Left lung (tissue), 10 donors: ENCODE results near the gene MRNIP. TPM values are rescaled to one million over a fixed set of nuclear protein-coding genes. Genes with fewer than 3 reads are reported as not detected.

Experiments used
- ATAC-seq: fragments of 200-7000 bp; cut with Tn5 transposase; one replicate; pipeline ENCODE4 v1.9.1; 2020; ENCODE audit warnings: moderate library complexity
- DNase-seq, 4 donors: peaks; one replicate each; pipeline ENCODE4 v3.0.0-alpha.2; 2013 to 2020
- H3K27ac ChIP-seq, 2 donors: fragments of 200-600 bp; sonication (generic) in 1 of 2; one replicate each; pipeline versions ENCODE4 v1.5.0 to v1.8.0; 2020 to 2021
- H3K27me3 ChIP-seq, 2 donors: fragments of 200-600 bp; sonication (generic) in 1 of 2; one replicate each; pipeline versions ENCODE4 v1.5.0 to v1.8.0; 2020 to 2021
- H3K36me3 ChIP-seq, 2 donors: fragments of 200-600 bp; sonication (generic) in 1 of 2; one replicate each; pipeline versions ENCODE4 v1.5.0 to v1.8.0; 2020 to 2021
- H3K4me1 ChIP-seq, 2 donors: fragments of 200-600 bp; one replicate each; pipeline ENCODE4 v1.8.0; 2021
- H3K4me3 ChIP-seq, 2 donors: fragments of 200-600 bp; sonication (generic) in 1 of 2; one replicate each; pipeline versions ENCODE4 v1.5.0 to v1.8.0; 2020 to 2021; ENCODE audit warnings: mild to moderate bottlenecking in 1 of 2
- H3K9me3 ChIP-seq, 2 donors: fragments of 200-600 bp; sonication (generic) in 1 of 2; one replicate each; pipeline versions ENCODE4 v1.5.0 to v1.8.0; 2020 to 2021
- CTCF ChIP-seq, 2 donors: fragments of 200-600 bp; sonication (generic) in 1 of 2; IDR thresholded peaks; one replicate each; pipeline versions ENCODE4 v1.5.0 to v1.8.0; 2021; ENCODE audit warnings: antibody characterized with exemption in 2 of 2
- intact Hi-C, 2 donors: fragments of 100-400 bp; cut with DNase I; formaldehyde crosslinking; loops; one replicate each; pipeline versions ENCODE4 v1.11.2 to v1.14.2; 2022
- polyA plus RNA-seq, 6 donors: library from polyadenylated mRNA; unstranded; fragments of 120-200 nt; gene quantifications; one replicate each; pipeline ENCODE4 v1.2.1, GENCODE V29; 2013; ENCODE audit not compliant: insufficient read length in 6 of 6
- total RNA-seq, 2 donors: library from RNA; stranded (reverse); fragmentation: NEBNext Ultra II Directional; extraction: Animal tissue kit (Norgen Biotek cat#: 25700); gene quantifications; one replicate each; pipeline ENCODE4 v1.2.1, GENCODE V29; 2021
- donor health status: DM: no; HTN: yes; CAD: no.
- donor health status: DM: no; HTN: no; CAD: no.

Gene MRNIP
- total and polyA plus RNA-seq, 8 donors = 16.9 to 55.6 (median 46.3) TPM

- Histone ChIP-seq H3K27ac (no peak overlapping the region), H3K4me3 (no peak overlapping the region), H3K4me1 (peaks cover 12 to 51% of the 10 kb centered on the region in 2 donors), H3K36me3 (peaks cover 0 to 47% of the 10 kb centered on the region in 2 donors), H3K27me3 (no peaks in the 10 kb centered on the region), H3K9me3 (no peaks in the 10 kb centered on the region)
- intact Hi-C loops = no loop called here
- peak; percentile 40 to 71 for TF ChIP-seq CTCF (IDR thresholded peaks at IDR 0.05)
- DNase-seq = peak in 3 of 4 donors; percentile 73 to 94 (median 76)
- ATAC-seq = peak; percentile 45
Measured at GRCh38 chr5:179801304-179802206, 57.1 kb downstream of the MRNIP start.

- Histone ChIP-seq H3K27me3 (no peaks in the 10 kb centered on the region), H3K4me1 (peaks cover 13 to 56% of the 10 kb centered on the region in 2 donors), H3K36me3 (peaks cover 0 to 47% of the 10 kb centered on the region in 2 donors), H3K27ac (no peak overlapping the region), H3K9me3 (no peaks in the 10 kb centered on the region), H3K4me3 (no peak overlapping the region)
- intact Hi-C loops = no loop called here
- no peak for ATAC-seq
- DNase-seq = no peak
- TF ChIP-seq CTCF (IDR thresholded peaks at IDR 0.05) = no peak
Measured at GRCh38 chr5:179800696-179801201, 57.9 kb downstream of the MRNIP start.

- ATAC-seq (no peak), DNase-seq (peak in 1 of 4 donors; percentile 68)
- no peaks in the 10 kb centered on the region for H3K9me3 ChIP-seq
- H3K4me1 ChIP-seq = peaks cover 12 to 56% of the 10 kb centered on the region in 2 donors
- H3K4me3 ChIP-seq = no peak overlapping the region
- H3K27me3 ChIP-seq = no peaks in the 10 kb centered on the region
- no peak for TF ChIP-seq CTCF (IDR thresholded peaks at IDR 0.05)
- H3K36me3 ChIP-seq = peaks cover 0 to 47% of the 10 kb centered on the region in 2 donors
- intact Hi-C loops = no loop called here
- no peak overlapping the region for H3K27ac ChIP-seq
Measured at GRCh38 chr5:179800071-179800695, 58.4 kb downstream of the MRNIP start.

- peaks cover 14 to 56% of the 10 kb centered on the region in 2 donors for H3K4me1 ChIP-seq
- peaks cover 0 to 47% of the 10 kb centered on the region in 2 donors for H3K36me3 ChIP-seq
- peak in 1 of 4 donors; percentile 38 for DNase-seq
- H3K27me3 ChIP-seq = no peaks in the 10 kb centered on the region
- ATAC-seq = no peak
- H3K4me3 ChIP-seq = no peak overlapping the region
- no peaks in the 10 kb centered on the region for H3K9me3 ChIP-seq
- intact Hi-C loops = loop anchor here in 1 of 2 donors (5.0 kb wide), 1 partner anchor 37 kb away; no protein-coding TSS in a partner anchor
- H3K27ac ChIP-seq = no peak overlapping the region
- no peak for TF ChIP-seq CTCF (IDR thresholded peaks at IDR 0.05)
Measured at GRCh38 chr5:179799644-179799973, 59.0 kb downstream of the MRNIP start.
